BE2C (cell line): ENCODE measurements around the gene SLC35B2.
A peak's percentile ranks its signal among the peaks of the same experiment; 100 is the strongest.

Experiments used
- DNase-seq: peaks from one replicate; pipeline ENCODE4 v3.0.0-alpha.2; 2020
- H3K27me3 ChIP-seq: fragments of 250-450 bp; sonication (Bioruptor Pico); 2 replicates; pipeline ENCODE4 v1.5.1; 2020; ENCODE audit warnings: mild to moderate bottlenecking
- H3K36me3 ChIP-seq: fragments of 250-450 bp; sonication (Bioruptor Pico); 2 replicates; pipeline ENCODE4 v1.5.1; 2020; ENCODE audit warnings: mild to moderate bottlenecking
- H3K4me1 ChIP-seq: fragments of 250-450 bp; sonication (Bioruptor Pico); 2 replicates; pipeline ENCODE4 v1.5.1; 2020
- H3K4me3 ChIP-seq: 2 replicates; pipeline ENCODE4 v1.5.1; 2011; ENCODE audit warnings: low read depth, low read length
- H3K9me3 ChIP-seq: fragments of 250-450 bp; sonication (Bioruptor Pico); 2 replicates; pipeline ENCODE4 v1.5.1; 2020
- CTCF ChIP-seq: IDR thresholded peaks from 2 replicates; pipeline ENCODE4 v1.5.1; 2012; ENCODE audit warnings: mild to moderate bottlenecking, low read depth, low read length

SLC35B2 gene

DNA sequence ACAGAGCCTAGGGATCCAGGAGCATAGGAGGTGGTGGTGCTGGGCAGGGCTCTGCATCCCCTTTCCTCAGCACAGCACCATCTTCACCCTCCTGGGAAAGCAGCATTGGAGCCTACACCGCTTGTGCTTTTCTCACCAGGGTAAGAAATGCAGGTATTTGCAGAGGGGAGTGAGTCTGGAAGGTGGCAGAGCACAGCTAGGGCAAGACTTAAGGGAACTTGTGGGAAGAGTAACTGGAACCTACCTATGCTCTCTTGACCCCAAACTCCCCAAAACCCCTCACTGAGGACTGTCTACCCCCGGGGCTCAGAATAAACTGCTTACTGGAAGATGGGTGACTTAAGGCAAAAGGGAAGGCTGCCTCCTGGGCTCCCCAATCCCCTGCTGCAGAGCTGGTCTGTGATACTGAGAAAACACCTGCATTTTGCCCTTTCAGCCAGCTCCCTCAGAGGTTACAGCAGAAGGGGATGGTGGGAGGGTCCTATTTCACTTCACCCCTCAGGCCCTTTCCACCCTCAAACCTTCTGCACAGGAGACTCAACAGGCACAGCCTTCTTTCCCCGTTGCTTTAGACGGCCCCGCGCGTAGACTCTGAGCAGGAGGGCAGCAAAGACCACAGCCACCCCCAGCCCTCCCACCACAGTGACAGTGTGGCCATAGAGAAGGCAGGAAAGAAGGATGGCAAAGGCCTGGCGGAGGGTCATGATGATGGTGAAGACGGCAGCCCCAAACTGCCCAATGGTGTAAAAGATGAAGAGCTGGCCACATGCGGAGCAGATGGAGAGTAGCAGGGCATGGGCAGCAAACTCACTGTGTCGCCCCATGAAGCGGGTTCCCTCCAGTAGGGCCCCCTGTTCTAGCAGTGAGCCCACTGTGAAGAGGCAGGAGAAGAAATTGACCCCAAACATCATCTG lies 2.9 kb downstream of the SLC35B2 start:
- no peaks in the 10 kb centered on the region for H3K27me3 ChIP-seq
- peaks cover 8% of the 10 kb centered on the region for H3K4me1 ChIP-seq
- H3K36me3 ChIP-seq: peaks cover 75% of the 10 kb centered on the region
- DNase-seq: peak; percentile 45
- no peak for TF ChIP-seq CTCF
- H3K4me3 ChIP-seq: no peak overlapping the region
- H3K9me3 ChIP-seq: no peaks in the 10 kb centered on the region

- DNase-seq: peak; percentile 85
- H3K27me3 ChIP-seq: no peaks in the 10 kb centered on the region
- no peak overlapping the region for H3K4me3 ChIP-seq
- H3K36me3 ChIP-seq: peaks cover 82% of the 10 kb centered on the region
- peak; percentile 62 for TF ChIP-seq CTCF
- H3K4me1 ChIP-seq: peaks cover 8% of the 10 kb centered on the region
- no peaks in the 10 kb centered on the region for H3K9me3 ChIP-seq
These were observed 3.8 kb downstream of the SLC35B2 start for GRCh38 chr6:44253307-44254101.

DNA sequence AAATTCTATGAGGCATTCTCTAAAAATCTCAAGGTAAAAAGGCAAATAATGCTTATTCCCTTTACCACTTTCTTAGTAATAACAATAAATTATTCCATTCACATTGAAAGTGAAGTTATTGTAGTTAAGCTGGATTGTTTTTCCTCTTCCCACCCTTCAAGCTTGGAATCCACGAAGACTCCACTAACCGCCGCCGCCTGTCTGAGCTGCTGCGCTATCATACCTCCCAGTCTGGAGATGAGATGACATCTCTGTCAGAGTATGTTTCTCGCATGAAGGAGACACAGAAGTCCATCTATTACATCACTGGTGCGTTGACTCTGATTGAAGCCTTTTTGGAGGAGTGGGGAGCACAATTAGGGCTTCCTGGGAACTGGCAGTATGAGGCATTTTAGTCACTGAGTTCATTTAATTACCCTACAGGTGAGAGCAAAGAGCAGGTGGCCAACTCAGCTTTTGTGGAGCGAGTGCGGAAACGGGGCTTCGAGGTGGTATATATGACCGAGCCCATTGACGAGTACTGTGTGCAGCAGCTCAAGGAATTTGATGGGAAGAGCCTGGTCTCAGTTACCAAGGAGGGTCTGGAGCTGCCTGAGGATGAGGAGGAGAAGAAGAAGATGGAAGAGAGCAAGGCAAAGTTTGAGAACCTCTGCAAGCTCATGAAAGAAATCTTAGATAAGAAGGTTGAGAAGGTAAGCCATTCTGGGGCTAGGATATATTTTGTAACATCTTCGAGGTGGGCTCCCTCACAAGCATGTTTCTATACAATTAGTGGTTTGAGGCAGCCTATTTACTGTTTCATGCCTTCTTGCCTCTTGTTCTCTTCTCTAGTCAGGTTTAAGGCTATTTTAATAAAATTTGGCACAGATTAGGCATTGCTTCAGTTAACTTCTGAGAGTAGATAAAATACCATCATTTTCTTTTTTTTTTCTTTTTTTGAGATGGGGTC lies 5.5 kb downstream of the SLC35B2 start:
- DNase-seq: no peak
- H3K4me1 ChIP-seq: peaks cover 8% of the 10 kb centered on the region
- no peaks in the 10 kb centered on the region for H3K9me3 ChIP-seq
- TF ChIP-seq CTCF: no peak
- no peaks in the 10 kb centered on the region for H3K27me3 ChIP-seq
- H3K4me3 ChIP-seq: no peak overlapping the region
- H3K36me3 ChIP-seq: peaks cover 94% of the 10 kb centered on the region

DNA sequence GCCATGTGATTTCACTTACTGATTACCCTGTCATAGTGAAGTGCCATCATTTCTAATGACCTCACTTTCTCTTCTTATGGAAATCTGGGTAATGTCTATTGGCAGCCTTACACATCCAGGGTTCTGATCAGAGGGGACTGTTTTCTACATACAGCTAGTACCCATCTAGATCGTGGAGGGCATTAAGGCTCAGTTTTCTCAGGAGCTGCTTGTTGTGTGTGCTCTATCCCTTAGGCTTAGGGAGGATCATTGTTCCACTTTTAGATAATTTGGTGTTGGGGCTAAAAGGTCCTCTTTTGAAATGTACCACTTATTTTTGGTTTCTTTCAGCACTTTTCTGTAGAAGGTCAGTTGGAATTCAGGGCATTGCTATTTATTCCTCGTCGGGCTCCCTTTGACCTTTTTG lies 6.6 kb downstream of the SLC35B2 start:
- Histone ChIP-seq H3K36me3 (peaks cover 87% of the 10 kb centered on the region), H3K9me3 (no peaks in the 10 kb centered on the region), H3K4me3 (peak overlapping the region; percentile 8; the same call in 1 of the 2 replicates), H3K27me3 (no peaks in the 10 kb centered on the region), H3K4me1 (peaks cover 8% of the 10 kb centered on the region)
- no peak for DNase-seq
- no peak for TF ChIP-seq CTCF

DNA sequence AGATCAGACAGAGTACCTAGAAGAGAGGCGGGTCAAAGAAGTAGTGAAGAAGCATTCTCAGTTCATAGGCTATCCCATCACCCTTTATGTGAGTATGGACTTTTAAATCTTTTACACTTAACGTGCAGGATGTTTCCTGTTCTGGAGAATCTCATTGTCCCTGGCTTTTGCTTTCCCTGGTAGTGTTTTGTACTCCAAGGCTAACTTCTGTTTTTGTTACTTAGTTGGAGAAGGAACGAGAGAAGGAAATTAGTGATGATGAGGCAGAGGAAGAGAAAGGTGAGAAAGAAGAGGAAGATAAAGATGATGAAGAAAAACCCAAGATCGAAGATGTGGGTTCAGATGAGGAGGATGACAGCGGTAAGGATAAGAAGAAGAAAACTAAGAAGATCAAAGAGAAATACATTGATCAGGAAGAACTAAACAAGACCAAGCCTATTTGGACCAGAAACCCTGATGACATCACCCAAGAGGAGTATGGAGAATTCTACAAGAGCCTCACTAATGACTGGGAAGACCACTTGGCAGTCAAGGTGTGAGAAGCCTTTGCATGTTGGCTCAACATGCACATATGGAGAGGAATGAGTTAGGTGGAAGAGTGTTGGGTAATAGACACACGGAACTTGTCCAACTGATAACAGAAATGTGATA lies 7.1 kb downstream of the SLC35B2 start:
- DNase-seq: no peak

More for the DNA sequence above, 7.1 kb downstream of the SLC35B2 start:
- H3K4me1 ChIP-seq: peaks cover 8% of the 10 kb centered on the region
- no peaks in the 10 kb centered on the region for H3K9me3 ChIP-seq
- peak overlapping the region; percentile 94 for H3K4me3 ChIP-seq
- no peaks in the 10 kb centered on the region for H3K27me3 ChIP-seq
- H3K36me3 ChIP-seq: peaks cover 82% of the 10 kb centered on the region
- TF ChIP-seq CTCF: no peak
